Natural killer cell (primary cell): ENCODE results near the gene IL7R. TPM values are rescaled to one million over a fixed set of nuclear protein-coding genes. Genes with fewer than 3 reads are reported as not detected.

Experiments
- ATAC-seq, 3 donors: fragments of 150-1000 bp in 2 of 3; fragments of 200-7000 bp in 1 of 3; cut with Tn5 transposase; 1 replicate in 1 of 3; 2 replicates in 2 of 3; pipeline ENCODE4 v1.10.0; 2021; ENCODE audit warnings: mild to moderate bottlenecking in 2 of 3, moderate library complexity in 2 of 3
- DNase-seq, 2 donors: peaks; one replicate each; pipeline versions ENCODE4 v3.0.0 to v3.0.0-alpha.2; 2013 to 2021; ENCODE audit warnings: mixed read lengths in 1 of 2
- H3K27ac ChIP-seq: one replicate; pipeline ENCODE4 v1.5.1; 2013; ENCODE audit warnings: mild to moderate bottlenecking, low read length
- H3K27me3 ChIP-seq: one replicate; pipeline ENCODE4 v1.6.1; 2013; ENCODE audit warnings: low read length; ENCODE audit not compliant: control insufficient read depth, insufficient read depth
- H3K36me3 ChIP-seq: one replicate; pipeline ENCODE4 v1.6.1; 2013; ENCODE audit warnings: low read length; ENCODE audit not compliant: control insufficient read depth, insufficient read depth
- H3K4me1 ChIP-seq: one replicate; pipeline ENCODE4 v1.6.1; 2013; ENCODE audit warnings: low read length; ENCODE audit not compliant: control insufficient read depth, insufficient read depth
- H3K4me3 ChIP-seq: one replicate; pipeline ENCODE4 v1.5.1; 2013; ENCODE audit warnings: low read length
- H3K9me3 ChIP-seq: one replicate; pipeline ENCODE4 v1.6.1; 2013; ENCODE audit warnings: low read length; ENCODE audit not compliant: control insufficient read depth, insufficient read depth
- H3K27ac Mint-ChIP-seq, 2 donors: one replicate each; pipeline ENCODE4 v1.8.0; 2022; ENCODE audit warnings: mild to moderate bottlenecking in 2 of 2, mixed read lengths in 2 of 2, moderate library complexity in 1 of 2
- H3K27me3 Mint-ChIP-seq, 2 donors: one replicate each; pipeline ENCODE4 v1.8.0; 2022; ENCODE audit warnings: low read depth in 2 of 2, mixed read lengths in 2 of 2
- H3K36me3 Mint-ChIP-seq: one replicate; pipeline ENCODE4 v1.8.0; 2022; ENCODE audit warnings: mixed read lengths
- H3K4me1 Mint-ChIP-seq, 2 donors: one replicate each; pipeline ENCODE4 v1.8.0; 2022; ENCODE audit warnings: mixed read lengths in 2 of 2
- H3K4me3 Mint-ChIP-seq: one replicate; pipeline ENCODE4 v1.8.0; 2022; ENCODE audit warnings: mild to moderate bottlenecking, moderate library complexity, mixed read lengths
- H3K9me3 Mint-ChIP-seq, 2 donors: one replicate each; pipeline ENCODE4 v1.8.0; 2022; ENCODE audit warnings: mixed read lengths in 2 of 2
- CTCF ChIP-seq: fragments of 200-600 bp; IDR thresholded peaks from one replicate; pipeline ENCODE4 v1.8.0; 2022; ENCODE audit warnings: antibody characterized with exemption
- WGBS: methylation state at CpG from one replicate; pipeline ENCODE4 v1.1.7; 2013; ENCODE audit warnings: missing lambda C conversion rate; ENCODE audit not compliant: insufficient coverage; 5-methylcytosine and 5-hydroxymethylcytosine counted together
- intact Hi-C: fragments of 100-400 bp; cut with micrococcal nuclease; formaldehyde crosslinking; loops from one replicate; pipeline ENCODE4 v1.14.2; 2022
- total RNA-seq, 4 donors: library from RNA; stranded (reverse); fragments of 120-200 nt in 1 of 4; gene quantifications; one replicate each; pipeline versions ENCODE4 v1.2.3 to v1.2.4, GENCODE V29; 2013 to 2022

The IL7R gene
- total RNA-seq, 3 donors from 2014 or later (not counting 1 experiment from before 2014, with no cell fraction given) = 22.0 to 42.7 (median 30.4) TPM

DNA sequence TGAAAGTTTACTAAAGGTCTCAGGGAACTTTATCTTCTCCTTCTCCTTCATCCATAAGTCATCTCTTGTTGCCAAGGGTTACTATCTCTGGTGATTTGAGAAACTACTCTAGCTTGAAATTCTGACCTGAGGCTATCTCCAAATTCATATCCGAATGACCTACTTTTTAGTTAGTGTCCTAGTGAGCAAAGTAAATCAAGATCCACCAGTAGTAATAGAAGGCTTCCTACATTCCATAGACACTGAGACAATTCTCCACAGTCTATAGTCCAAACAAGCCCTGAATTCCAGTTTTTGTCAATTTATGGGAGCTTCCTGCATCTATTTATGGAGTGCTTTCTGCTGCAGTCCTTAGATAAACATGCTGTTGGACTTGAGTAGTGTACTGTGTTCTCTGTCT is 5.0 kb downstream of the IL7R start:
- no peak for TF ChIP-seq CTCF
- intact Hi-C loops = no loop called here
- Histone ChIP-seq H3K27me3 (no peaks in the 10 kb centered on the region), H3K27ac (peak overlapping the region; percentile 47), H3K4me1 (no peaks in the 10 kb centered on the region), H3K36me3 (peaks cover 23% of the 10 kb centered on the region), H3K4me3 (no peak overlapping the region), H3K9me3 (no peaks in the 10 kb centered on the region)
- H3K9me3 Mint-ChIP-seq = no peaks in the 10 kb centered on the region
- no peak overlapping the region for H3K27ac Mint-ChIP-seq
- H3K4me1 Mint-ChIP-seq = peaks cover 15 to 18% of the 10 kb centered on the region in 2 donors
- no CpG with 5 or more reads among the region's 1 CpG for WGBS
- H3K4me3 Mint-ChIP-seq = no peak overlapping the region
- H3K36me3 Mint-ChIP-seq = no peaks in the 10 kb centered on the region
- no peak for DNase-seq
- H3K27me3 Mint-ChIP-seq = peaks cover 0 to 5% of the 10 kb centered on the region in 2 donors
- ATAC-seq = no peak

- H3K4me1 ChIP-seq = no peaks in the 10 kb centered on the region
- H3K27me3 ChIP-seq = no peaks in the 10 kb centered on the region
- whole genome bisulfite sequencing = 54% methylated on average over 2 of the region's 2 CpGs
- Mint-ChIP-seq H3K4me1 (peaks cover 11 to 14% of the 10 kb centered on the region in 2 donors), H3K27me3 (peaks cover 0 to 5% of the 10 kb centered on the region in 2 donors), H3K4me3 (no peak overlapping the region), H3K27ac (no peak overlapping the region), H3K36me3 (no peaks in the 10 kb centered on the region), H3K9me3 (no peaks in the 10 kb centered on the region)
- peak overlapping the region; percentile 47 for H3K27ac ChIP-seq
- ATAC-seq (no peak), DNase-seq (no peak)
- intact Hi-C loops = no loop called here
- H3K36me3 ChIP-seq = peaks cover 26% of the 10 kb centered on the region
- no peak overlapping the region for H3K4me3 ChIP-seq
- no peaks in the 10 kb centered on the region for H3K9me3 ChIP-seq
- TF ChIP-seq CTCF = no peak
Measured at GRCh38 chr5:35862126-35862525, 5.4 kb downstream of the IL7R start.

DNA sequence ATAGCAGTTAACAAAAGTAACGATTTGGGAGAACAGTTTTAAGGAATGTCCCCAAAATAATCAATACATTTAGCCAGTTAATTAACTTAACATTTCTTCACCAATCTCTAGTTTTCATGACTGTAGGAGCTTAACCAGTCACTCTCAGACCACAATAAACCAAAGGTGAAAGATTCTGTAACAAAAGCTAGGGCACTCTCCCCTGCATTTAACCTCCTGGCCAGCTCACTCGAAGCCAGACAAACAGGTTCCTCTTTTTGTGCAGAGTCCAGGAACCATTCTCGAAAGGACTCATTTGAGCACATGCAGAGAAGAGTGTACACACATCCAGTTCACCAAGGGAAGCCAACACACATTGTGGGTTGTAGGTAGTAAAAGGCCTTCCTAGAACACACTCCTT is 6.5 kb downstream of the IL7R start:
- Mint-ChIP-seq H3K4me3 (peak overlapping the region; percentile 4), H3K27ac (no peak overlapping the region), H3K9me3 (no peaks in the 10 kb centered on the region), H3K4me1 (peaks cover 11 to 13% of the 10 kb centered on the region in 2 donors), H3K36me3 (no peaks in the 10 kb centered on the region), H3K27me3 (peaks cover 0 to 5% of the 10 kb centered on the region in 2 donors)
- H3K27ac ChIP-seq = no peak overlapping the region
- peaks cover 35% of the 10 kb centered on the region for H3K36me3 ChIP-seq
- no peaks in the 10 kb centered on the region for H3K27me3 ChIP-seq
- intact Hi-C loops = no loop called here
- DNase-seq (no peak), ATAC-seq (no peak)
- no peaks in the 10 kb centered on the region for H3K4me1 ChIP-seq
- no peak for TF ChIP-seq CTCF
- WGBS = 45% methylated on average over 3 of the region's 3 CpGs
- no peaks in the 10 kb centered on the region for H3K9me3 ChIP-seq
- peak overlapping the region; percentile 2 for H3K4me3 ChIP-seq

DNA sequence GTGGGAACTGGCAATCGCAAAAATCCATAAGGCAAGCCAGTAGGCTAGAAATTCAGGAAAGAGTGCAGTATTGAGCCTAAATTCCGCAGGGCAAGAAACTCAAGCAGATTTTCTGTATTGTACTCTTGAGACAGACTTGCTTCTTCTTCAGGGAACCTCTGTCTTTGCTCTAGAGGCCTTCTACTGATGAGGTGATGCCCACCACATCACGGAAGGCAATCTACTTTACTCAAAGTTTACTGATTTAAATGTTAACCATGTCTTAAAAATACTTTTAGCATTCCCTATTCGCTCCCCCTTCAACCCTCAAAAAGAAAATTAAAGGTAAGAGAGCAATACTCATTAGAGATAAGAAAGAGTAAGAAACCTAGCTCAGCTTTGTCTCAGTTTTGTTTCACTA is 11.3 kb downstream of the IL7R start:
- no peaks in the 10 kb centered on the region for H3K36me3 Mint-ChIP-seq
- H3K27me3 ChIP-seq = no peaks in the 10 kb centered on the region
- H3K4me1 ChIP-seq = peaks cover 5% of the 10 kb centered on the region
- no peak overlapping the region for H3K27ac Mint-ChIP-seq
- no peak for DNase-seq
- H3K9me3 ChIP-seq = no peaks in the 10 kb centered on the region
- no peak for ATAC-seq
- H3K27ac ChIP-seq = no peak overlapping the region
- H3K36me3 ChIP-seq = peaks cover 47% of the 10 kb centered on the region
- intact Hi-C loops = no loop called here
- TF ChIP-seq CTCF = no peak
- H3K9me3 Mint-ChIP-seq = no peaks in the 10 kb centered on the region
- no peak overlapping the region for H3K4me3 ChIP-seq
- H3K27me3 Mint-ChIP-seq = no peaks in the 10 kb centered on the region
- peaks cover 0 to 2% of the 10 kb centered on the region in 2 donors for H3K4me1 Mint-ChIP-seq
- 95% methylated on average over 3 of the region's 4 CpGs for WGBS
- no peak overlapping the region for H3K4me3 Mint-ChIP-seq
